ENCODE data around the gene SOCS7. TPM values are rescaled to one million over a fixed set of nuclear protein-coding genes. Genes with fewer than 3 reads are reported as not detected.

SOCS7 gene
- total and polyA plus RNA-seq, 10 of the 15 experiments (the other 5 are each of a cell fraction or from before 2014, with no cell fraction given), result 0.68 to 12.8 (median 7.3) TPM

GRCh38 chr17:38415250-38416194 lies 63.9 kb downstream of the SOCS7 start (continued):
- no peak for TF ChIP-seq CREM (IDR thresholded peaks at IDR 0.05; ENCODE audit: low read depth)
- TF ChIP-seq CREB1 (IDR thresholded peaks at IDR 0.05; ENCODE audit: low read depth), result no peak
- TF ChIP-seq PML (IDR thresholded peaks at IDR 0.05; ENCODE audit: low read length), result no peak
- TF ChIP-seq EED (IDR thresholded peaks at IDR 0.05; ENCODE audit: low read depth), result peak; percentile 58; the same call in 1 of the 2 replicates
- no peak for TF ChIP-seq SPI1 (IDR thresholded peaks at IDR 0.05; ENCODE audit: borderline replicate concordance, insufficient read depth, low read depth, low read length)
- no peak for TF ChIP-seq BCL3 (IDR thresholded peaks at IDR 0.05; ENCODE audit: borderline replicate concordance, insufficient read depth, low read depth, low read length, poor library complexity, severe bottlenecking)
- TF ChIP-seq ZNF622 (IDR thresholded peaks at IDR 0.05), result no peak
- TF ChIP-seq CHD4 (IDR thresholded peaks at IDR 0.05), result no peak
- no peak for TF ChIP-seq IRF4 (IDR thresholded peaks at IDR 0.05; ENCODE audit: low read depth, low read length)
- no peak for TF ChIP-seq SIN3A (IDR thresholded peaks at IDR 0.05; ENCODE audit: low read depth, low read length)
- TF ChIP-seq WRNIP1 (IDR thresholded peaks at IDR 0.05; ENCODE audit: borderline replicate concordance, low read depth, low read length), result no peak
- no peak for TF ChIP-seq PRDM15 (CRISPR knock-in tag; IDR thresholded peaks at IDR 0.05)
- no peak for TF ChIP-seq EP300 (IDR thresholded peaks at IDR 0.05; ENCODE audit: borderline replicate concordance in 1 of 2, control insufficient read depth in 1 of 2, low read depth in 2 of 2, low read length in 2 of 2)
- TF ChIP-seq HCFC1 (IDR thresholded peaks at IDR 0.05; ENCODE audit: low read length), result no peak
- TF ChIP-seq NFYB (IDR thresholded peaks at IDR 0.05; ENCODE audit: insufficient read depth, low read depth, low read length), result no peak
- TF ChIP-seq HDAC6 (IDR thresholded peaks at IDR 0.05; ENCODE audit: unreplicated experiment), result no peak
- no peak for TF ChIP-seq NFYA (IDR thresholded peaks at IDR 0.05; ENCODE audit: borderline replicate concordance, low read depth, low read length)
- TF ChIP-seq TCF12 (IDR thresholded peaks at IDR 0.05; ENCODE audit: low read depth, low read length), result peak; percentile 82
- no peak for TF ChIP-seq RCOR1 (conservative IDR thresholded peaks at IDR 0.05; ENCODE audit: low read depth, low read length)
- no peak for TF ChIP-seq E4F1 (IDR thresholded peaks at IDR 0.05; ENCODE audit: borderline replicate concordance, partially characterized antibody)
- TF ChIP-seq BHLHE40 (IDR thresholded peaks at IDR 0.05; ENCODE audit: borderline replicate concordance in 1 of 2, low read depth in 2 of 2, low read length in 1 of 2), result peak in 1 of 2 experiments; percentile 28; a peak in 1 of 4 replicates
- no peak for TF ChIP-seq TBL1XR1 (IDR thresholded peaks at IDR 0.05; ENCODE audit: low read depth, low read length)

Measured in GM12878 (cell line).